C4-2B (cell line): Measurements from ENCODE around the gene AFF2.

Source experiments
- CTCF ChIP-seq: fragments of 450-650 bp; conservative IDR thresholded peaks from 2 replicates; pipeline ENCODE4 v1.5.1; 2017; ENCODE audit warnings: mild to moderate bottlenecking
- ZFX ChIP-seq: fragments of 450-650 bp; IDR thresholded peaks from 2 replicates; pipeline ENCODE4 v1.6.1; 2017

GRCh38 chrX:148904421-148905111, 404.1 kb downstream of the AFF2 start:
- no peak for TF ChIP-seq CTCF
- TF ChIP-seq ZFX, result no peak
